Cerebellar nuclear complex (tissue), 1 donor: ENCODE results near the gene MKI67.
"Not testable (repeated sequence)": the region's sequence is repeated elsewhere in the genome, so short reads cannot be mapped to it uniquely, and the experiment has no call there.

Source experiments
- DNase-seq, 2 experiments: peaks; one replicate each; lab custom pipeline; 2025; lab: John Stamatoyannopoulos, UW

The MKI67 gene

DNA sequence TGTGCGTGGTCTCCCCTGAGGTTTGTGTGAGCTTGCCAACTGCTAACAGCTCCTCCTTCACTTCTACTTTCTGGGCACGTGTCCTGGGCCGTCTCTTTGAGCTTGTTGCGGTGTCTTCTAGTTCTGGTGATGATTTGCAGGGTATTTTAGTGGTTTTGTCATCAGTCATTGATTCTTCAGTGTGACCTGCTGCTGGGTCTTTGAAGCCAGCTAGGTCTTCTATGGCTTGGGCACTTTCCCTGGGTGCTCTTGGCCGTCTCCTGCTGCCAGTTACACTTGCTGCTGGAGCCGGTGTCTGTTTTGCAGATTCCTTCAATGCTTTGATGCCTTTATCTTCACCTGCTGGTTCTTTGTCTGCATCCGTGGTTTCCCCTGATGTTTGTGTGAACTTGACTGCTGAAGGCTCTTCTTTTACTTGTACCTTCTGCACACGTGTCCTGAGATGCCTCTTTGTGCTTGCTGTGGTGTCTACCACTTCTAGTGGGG is 23.0 kb downstream of the MKI67 start:
- DNase-seq = no peak

DNA sequence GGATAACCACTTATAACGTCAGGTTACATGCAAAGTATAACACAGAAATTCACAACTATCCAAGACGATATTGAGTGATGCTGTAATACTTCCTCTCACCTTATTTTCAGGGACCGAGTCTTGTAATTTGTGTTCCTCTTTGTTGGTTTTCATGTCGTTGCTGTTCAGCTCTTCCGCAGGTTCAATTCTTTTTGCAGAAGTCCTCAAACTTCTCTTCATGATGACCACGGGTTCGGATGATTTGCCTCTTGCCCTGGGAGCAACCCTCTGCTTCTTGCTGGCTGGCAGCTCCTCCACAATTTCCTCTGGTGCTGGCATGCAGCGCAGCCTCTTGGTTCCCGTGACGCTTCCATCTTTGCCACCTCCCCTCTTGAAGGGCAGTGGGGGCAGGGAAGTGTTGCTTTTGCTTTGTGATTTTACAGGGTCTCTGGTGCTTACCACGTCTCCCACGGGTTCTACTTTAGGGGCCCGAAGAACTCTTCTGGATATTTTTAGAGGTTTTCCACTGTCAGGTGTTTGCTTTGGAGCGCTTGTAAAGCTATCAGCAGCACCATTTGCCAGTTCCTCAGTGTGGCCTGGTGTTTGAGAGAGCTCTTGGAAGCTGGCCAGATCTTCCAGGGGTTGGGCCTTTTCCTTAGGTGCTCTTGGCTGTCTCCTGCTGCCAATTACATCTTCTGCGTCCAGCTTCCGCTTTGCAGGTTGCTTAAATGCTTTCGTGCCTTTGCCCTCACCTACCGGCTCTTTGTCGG is 23.6 kb downstream of the MKI67 start:
- DNase-seq = no peak

DNA sequence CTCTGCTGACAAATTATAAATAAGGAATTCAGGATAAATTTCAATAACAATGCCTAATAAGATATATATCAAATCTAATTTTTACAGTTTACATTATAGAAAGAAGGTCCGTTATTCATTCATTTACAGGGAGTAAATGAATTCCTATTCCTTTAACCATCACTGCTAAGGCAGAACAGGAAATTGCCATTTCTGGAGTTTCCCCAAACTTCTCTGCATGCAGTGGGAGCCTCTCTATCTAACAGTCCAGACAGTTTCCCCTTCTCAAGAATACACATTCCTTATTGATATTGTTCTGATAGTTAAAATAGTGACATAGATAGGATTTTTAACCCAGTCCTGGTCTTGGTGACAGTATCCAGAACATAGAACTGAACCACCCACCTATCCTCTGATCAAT is 24.3 kb downstream of the MKI67 start:
- DNase-seq = no peak

DNA sequence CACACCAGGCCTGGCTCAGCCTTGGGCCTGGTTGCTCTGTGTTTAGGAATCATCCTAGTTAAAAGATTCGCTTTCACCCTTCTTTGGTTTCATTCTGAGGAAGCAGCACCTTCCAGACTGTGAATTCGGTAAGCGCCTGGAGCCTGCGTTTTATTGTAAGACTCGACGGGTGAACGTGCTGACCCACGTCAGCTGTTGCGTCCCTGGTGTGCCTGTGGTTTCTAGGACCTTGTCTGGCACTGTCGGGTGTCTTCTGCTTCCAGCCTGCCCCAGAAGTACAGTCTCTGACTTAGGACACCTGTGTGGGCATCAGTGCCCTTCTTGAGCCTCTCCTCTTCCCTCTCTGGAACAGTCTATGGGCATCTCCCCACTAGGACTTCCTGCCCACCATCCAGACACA is 26.3 kb downstream of the MKI67 start:
- no peak for DNase-seq

DNA sequence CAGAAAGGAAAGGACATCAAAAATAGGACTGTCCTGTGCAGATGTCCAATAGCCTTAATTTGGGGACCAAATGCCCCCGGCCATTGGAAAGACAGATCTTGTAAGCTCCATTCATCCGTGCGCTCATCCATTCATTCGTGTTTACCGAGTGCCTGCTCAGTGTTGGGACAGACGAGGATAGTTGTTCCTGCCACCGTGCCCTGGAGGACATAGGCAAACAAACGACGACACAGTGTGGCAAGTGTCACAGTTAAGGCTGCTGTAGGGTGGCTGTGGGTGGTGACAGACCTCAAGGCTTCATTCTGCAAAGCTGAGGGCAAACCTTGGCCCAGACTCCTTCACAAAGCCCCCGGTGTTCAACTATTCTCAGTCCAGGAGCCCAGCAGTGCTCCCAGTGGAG is 27.6 kb downstream of the MKI67 start:
- no peak for DNase-seq

DNA sequence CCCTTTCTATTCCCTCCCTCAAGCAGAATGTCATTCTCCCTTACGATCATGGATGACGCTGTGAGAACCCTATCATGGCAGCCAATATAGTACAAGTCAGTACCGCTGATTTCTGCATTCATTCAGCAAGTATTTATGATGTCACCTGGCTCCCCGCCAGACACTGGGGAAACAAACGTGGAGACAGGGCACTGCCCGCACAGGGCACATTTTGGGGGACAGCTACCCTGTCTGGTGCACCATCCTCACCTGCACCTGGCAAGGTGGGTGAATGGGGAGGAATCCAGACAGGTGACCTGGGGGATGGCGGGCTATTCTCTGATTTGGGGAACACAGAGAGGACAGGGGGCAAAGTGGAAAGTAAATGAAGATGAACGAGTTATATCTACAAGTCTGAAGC is 28.4 kb downstream of the MKI67 start:
- DNase-seq = no peak

DNA sequence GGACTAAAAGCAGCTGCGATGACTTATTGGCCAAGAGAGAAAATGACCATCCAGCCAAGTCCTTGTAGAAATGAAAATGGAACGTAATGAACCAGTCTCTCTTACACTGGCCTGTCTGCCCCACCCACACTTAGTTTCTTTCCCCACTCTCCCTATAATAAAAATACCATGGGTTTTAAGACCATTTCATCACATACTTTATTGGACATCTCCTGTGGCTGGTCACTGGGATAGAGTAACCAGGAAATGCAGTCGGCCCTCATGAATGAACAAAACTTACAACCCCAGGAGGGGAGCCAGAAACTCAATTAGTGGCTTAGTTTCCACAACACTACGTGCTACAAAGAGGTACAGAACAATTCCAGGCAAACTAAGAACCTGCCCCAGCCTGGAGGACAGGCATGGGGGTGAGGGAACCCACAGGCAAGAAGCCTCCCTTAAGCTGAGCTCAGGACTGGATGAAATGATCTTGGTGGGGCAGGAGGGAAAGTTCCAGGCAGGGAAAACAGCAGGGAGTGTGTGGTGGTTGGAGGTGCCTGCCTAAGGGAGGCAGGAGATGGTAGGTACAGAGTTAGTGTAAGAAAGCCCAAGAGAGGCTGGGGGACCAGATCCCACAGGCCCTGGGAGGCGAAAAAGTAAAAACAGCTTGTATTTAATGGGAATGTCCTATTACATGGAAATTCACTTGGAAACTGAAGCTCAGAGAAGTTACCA is 29.6 kb downstream of the MKI67 start:
- DNase-seq = no peak

DNA sequence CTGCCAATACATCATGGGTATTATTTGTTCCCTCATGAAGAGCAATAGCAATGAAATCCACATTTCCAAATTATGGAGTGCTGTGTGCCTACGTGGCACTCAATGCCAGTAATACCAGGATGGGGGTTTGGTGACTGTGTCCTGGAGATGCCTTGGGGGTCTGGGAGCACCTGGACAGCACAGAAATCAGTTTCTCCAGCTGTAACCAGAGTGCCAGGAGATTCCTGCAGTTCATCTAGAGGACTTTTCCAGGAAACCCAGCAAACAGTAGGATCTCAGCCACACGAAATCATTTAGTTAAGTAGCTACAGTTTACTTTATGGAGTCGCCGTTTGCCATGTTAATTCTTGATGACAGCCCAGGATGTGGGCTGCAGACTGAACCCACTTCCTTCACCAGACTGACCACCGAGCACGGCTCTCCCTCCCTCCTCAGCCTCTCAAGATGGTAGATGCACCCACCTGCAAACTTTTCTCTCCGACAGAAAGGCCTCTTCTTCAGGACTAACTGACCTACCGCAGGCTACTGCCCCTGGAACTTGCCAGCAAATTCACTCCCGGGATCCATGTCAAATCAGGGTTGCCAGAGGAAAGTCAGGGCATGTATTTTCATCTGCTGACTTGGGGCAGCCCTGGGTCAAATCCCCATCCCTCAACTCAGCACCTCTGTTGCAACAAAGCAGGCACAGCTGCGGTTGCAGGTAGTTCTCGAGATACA is 30.3 kb downstream of the MKI67 start:
- no peak for DNase-seq

DNA sequence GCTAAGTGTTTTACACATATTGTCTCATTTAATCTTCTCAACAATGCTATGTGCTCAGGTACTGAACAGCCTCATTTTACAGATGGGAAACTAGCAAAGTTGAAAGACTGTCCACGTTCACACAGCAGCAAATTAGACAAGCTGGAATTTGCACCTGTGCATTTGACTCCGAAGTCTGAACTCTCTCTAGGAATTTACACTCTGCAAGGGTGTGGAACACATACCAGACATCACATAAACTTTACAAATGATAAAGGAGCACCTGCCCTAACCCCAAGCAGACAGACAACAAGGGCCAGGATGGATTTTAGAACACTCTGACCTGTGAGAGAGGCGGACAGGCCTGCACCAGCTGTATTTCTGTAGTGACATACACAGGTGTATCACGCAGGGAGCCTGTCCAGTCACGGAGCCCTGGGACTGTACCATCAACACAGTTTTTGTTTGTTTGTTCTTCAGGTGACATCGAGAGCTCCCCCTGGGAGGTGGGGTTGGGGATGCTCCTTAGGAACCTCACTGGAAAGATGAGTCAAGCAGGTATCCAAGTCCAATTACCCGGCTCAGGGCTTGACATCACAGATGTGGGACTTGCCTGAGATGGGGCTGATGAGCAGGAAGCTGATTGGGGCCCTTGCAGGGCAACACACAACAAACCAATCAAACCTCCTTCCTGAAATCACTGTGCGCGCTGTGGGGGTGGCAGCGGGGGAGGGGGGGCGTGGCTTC is 31.0 kb downstream of the MKI67 start:
- no peak for DNase-seq

DNA sequence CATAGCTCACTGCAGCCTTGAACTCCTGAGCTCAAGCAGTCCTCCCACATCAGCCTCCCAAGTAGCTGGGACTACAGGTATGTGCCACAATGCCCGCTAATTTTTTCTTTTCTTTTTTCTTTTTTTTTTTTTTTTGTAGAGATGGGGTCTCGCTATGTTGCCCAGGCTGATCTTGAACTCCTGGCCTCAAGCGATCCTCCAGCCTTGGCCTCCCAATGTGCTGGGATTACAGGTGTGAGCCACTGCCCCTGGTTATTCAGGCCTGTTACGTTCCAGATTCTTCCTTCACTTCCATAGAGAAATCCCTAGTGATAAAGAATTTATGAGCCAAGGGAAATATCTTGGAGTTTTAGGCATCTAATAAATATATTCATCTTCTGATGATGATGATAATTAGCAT is 31.6 kb downstream of the MKI67 start:
- DNase-seq = not testable (repeated sequence)

DNA sequence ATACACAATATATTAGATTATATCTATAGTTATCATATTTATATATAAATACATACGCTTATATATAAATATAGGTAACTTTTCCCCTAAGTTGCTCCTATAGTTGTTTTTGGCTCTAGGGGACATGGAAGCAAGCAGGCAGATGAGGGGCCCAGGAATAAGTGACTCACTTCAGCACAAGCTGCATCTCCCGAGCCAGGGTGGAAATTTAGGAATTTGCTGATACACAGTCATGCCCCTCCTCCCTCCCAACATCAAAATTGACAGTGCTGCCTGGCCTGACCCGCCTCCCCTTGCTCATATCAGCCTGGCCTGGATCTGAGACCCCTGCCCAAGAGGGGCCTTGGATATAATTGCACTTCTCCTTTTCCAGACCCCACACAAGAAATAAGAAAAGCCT is 33.8 kb downstream of the MKI67 start:
- no peak for DNase-seq

DNA sequence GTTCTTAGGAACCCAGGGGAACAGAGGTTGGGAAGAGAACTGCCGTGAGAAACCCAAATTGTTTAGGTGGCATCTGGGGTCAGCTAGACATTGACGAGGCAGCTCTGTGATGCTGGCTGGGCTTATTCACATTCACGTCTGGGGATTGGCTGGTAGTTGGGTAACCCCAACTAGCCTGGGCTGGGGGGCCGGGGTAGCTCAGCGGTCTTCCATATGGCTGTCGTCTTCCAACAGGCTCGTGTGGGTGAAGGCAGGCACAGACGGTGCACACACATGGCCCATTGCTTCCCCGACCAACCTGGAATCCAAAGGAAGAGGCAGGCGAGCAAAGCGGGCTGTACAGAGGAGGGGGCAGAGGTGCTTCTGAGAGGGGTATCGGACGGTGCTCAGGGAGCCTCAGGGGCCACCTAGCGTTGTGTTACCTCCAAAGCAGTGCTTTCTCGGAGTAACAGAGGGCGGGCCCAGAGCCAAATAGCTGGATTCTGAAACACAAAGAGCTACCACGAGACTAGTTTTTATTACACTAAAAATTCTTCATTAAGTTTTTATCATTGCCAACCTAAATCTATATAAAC is 34.5 kb downstream of the MKI67 start:
- DNase-seq = no peak

DNA sequence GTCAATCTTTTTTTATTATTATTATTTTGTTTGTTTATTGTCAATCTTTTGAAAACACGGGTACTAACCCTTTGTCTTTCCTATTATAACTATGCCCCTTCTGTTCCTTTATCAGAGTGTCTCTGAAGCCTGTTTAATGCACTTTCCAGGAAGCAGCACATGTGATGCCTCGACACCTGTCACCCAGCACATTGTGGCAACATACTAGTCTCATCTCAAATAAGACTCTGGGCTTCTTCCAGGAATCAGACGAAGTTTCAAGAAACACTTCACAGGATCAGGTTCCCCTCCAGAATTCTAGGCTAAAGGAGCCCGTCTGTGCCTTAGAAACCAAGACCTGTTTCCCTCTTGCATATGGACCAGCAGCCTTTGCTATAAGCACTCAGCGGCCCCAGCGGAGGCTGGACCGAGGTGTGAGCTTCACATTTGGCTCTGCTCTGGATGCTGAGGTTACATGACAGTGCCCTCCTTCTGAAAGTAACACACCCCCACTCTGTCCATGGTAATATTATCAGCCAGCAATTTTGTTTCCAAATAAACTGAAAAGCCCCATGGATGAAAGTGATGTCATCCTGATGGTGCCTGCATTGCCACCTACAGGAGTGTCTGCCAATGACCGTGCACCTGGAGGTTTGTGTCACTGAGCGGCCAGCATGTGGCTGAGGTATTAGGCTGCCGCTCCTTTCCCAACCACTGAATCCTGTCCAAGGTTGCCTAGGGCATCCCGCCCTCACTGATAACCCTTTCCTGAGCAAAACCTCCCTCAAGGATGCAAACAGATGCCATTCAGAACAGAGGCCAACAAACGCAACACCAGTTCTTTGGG is 38.1 kb downstream of the MKI67 start:
- no peak for DNase-seq

DNA sequence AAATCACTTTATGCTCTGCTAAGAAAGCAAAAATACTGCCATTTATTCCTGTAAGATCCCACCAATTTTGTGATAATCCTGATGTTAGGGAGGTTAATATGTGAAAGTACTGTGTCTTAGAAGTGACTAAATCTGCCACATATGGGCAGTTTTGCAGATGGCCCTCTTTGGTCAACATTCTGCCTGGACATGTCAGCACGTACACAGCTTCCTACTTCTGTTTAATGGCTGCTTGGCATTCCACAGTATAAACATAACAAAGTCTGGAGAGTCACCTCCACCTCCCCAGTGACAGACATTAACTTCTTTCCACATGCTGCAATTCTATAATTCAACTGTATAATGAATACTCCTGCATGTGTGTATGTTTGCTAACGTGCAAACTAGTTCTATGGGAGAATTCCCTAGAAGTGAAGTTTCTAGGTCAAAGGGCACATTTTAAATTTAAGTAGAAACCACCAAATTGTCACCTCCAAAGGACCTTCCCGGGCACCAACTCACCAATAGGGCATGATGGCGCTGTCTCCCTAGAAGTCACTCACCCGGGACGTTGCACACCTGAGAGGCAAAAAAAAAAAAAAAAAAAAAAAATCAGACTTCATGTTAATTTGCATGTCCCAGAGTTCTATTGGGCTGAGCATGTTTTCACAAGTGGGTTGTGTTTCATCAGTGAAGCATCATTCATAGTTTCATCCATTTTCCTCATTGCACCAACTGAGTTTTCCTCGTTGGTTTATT is 38.9 kb downstream of the MKI67 start:
- DNase-seq = no peak

DNA sequence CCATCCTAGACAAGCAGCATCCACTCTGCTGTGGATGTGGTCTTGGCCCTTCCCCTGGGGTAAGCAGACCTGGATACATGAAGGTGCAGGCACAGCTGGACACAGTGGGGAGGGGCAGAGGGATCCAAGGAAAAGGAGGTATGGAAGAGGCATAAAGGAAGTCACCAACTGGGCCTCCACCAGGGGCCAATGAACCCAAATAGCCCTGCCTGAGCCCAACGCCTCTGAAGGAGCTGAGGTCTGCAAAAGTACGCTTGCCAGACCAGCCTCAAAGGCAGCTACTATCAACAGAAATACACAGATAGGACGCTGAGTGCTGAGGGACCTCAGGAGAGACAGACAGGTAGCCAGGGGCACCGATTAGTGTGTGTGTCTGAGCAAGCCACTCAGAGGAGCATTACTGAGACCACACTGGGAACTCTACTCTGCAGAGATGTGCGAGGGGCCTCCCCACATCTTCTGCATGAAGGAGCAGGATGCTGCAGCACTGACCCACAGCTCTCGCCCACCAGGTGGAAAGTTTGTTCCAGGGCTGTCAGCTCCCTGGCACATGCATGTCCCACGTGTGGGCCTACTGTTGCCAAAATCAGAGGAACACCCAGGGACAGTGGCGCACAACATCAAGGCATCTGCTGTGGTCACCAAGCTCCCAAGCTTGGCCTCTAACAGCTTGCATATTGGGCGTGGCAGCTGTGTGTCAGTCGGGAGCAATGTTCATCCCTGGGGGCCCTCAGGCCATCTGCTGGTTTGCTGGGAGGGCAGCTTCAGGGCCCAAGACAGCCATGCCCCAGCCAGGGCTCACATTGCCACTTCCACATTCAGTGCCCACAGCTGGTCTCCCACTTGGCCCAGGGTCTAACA is 40.0 kb downstream of the MKI67 start:
- DNase-seq = no peak

DNA sequence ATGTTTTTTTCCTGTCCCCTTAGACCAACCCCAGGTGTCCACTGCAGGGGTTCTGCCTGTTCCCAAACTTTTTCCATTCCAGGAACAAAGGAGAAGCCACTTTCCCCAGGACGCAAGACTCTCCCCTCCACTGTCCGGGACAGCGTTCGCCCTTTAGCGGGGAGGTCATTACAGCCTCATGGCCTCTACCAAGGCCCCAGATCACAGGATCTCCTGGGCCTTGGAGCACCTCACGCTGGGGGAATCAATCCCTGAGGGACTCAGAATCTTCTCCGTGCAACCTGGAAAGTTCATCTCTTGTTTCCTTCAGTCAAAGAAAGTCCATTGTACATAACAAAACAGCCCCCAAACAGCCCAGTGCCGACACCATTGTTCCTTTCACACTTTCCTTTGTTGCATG is 41.2 kb downstream of the MKI67 start:
- no peak for DNase-seq

DNA sequence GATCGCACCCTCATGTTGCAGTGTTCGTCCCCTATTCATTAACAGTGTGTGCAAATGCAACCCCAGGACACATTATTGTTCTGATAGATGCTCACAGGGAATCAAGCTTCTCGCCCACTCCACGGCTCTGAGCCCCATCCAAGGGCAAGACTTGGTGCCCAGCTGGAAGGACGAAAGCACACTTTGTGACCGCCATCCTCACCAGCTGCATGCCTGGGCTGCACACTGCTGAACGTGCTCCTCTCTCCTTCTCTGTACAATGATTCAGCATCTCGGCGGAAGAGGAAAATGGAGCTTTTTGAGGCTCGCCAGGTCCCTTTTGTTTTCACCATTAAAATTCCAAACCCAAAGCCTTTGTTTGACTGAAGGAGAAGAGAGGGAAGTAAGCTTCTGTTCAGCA is 41.9 kb downstream of the MKI67 start:
- no peak for DNase-seq

DNA sequence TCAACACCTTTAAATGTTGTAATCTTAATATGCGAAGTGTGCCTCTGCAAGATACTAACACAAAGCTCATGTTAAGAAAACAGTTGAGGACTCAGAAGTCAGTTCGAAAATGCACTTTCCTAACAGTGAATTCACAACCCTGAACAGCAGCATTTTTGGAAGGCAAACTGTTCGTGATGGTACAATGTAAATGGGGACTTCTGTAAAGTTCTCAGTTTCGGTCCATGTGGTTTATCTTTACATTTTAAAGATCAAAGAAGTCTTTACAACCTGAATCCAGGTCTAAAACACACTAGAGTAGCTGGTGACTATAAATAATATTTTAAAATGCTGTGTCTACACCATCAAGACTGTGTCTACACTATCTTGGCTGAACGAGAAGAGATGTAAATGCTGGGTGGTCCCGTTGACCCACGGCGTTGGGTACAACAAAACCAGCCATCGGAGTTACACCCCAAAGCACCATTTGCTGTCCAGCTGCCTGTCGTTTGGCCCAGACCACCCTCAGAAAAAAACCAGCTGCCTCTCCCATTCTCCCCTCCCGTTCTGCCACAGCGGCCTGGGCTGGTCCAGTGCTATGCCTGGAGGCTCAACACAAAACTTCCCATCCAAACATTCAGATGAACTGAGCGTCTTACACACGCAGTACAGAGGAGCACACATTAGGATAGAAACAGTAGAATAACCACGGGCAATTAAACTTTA is 42.9 kb downstream of the MKI67 start:
- no peak for DNase-seq

DNA sequence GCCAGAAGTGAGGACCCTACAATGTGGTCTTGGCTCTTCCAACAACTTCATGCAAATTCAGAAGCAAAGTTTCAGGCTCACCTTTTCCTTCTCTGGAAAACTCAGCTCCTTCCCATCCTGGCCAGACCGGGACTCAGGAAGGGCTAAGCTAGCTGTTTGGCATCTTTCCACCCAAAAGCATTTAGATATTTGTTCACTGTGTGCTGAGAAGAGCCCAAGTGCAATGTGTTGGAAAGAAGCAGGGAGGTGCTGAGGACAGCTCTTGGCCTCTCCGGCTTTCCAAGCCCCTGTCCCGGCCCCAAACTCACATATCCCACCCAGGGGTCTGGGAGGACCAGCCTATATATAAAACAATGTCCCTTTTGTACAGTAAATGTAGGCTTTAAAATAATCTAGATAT is 44.5 kb downstream of the MKI67 start:
- no peak for DNase-seq
